ENCODE data around the gene RAP1A.
"Not testable (repeated sequence)": the region's sequence is repeated elsewhere in the genome, so short reads cannot be mapped to it uniquely, and the experiment has no call there.

RAP1A gene

DNA sequence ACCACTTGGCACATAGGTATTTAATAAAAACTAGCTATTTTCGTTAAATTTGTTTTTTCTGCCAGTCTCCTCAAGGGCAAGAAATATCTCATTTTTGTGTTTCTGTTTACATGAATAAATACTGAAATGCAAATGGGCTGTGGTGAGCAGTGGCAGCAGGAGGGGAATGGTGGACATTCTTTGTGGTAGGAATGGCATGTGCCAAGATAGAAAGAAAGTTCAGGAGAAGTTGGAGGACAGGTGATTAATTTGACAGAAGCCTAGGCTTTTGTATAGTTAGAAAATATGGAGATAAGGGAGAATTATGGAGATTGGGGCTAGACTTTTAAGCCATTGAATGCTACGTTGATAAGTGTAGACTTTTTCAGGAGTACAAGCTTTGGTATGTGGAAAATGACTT, 8.6 kb downstream of the RAP1A start:
- Histone ChIP-seq H3K27me3 (ENCODE audit: control insufficient read depth in 5 of 5, insufficient read depth in 4 of 5, low read length in 5 of 5) (no peaks in the 10 kb centered on the region), H3K27ac (ENCODE audit: low read depth, low read length) (no peak overlapping the region), H3K4me1 (ENCODE audit: control insufficient read depth in 5 of 5, insufficient read depth in 5 of 5, low read length in 5 of 5) (peaks cover 0 to 28% (median 6%) of the 10 kb centered on the region in 5 donors), H3K9me3 (ENCODE audit: control insufficient read depth in 5 of 5, low read length in 5 of 5) (no peaks in the 10 kb centered on the region), H3K36me3 (ENCODE audit: control insufficient read depth in 5 of 5, insufficient read depth in 5 of 5, low read length in 5 of 5) (no peaks in the 10 kb centered on the region), H3K4me3 (ENCODE audit: low read depth in 1 of 5, low read length in 5 of 5) (no peak overlapping the region), H3K9ac (ENCODE audit: low read length in 5 of 5) (no peak overlapping the region)

DNA sequence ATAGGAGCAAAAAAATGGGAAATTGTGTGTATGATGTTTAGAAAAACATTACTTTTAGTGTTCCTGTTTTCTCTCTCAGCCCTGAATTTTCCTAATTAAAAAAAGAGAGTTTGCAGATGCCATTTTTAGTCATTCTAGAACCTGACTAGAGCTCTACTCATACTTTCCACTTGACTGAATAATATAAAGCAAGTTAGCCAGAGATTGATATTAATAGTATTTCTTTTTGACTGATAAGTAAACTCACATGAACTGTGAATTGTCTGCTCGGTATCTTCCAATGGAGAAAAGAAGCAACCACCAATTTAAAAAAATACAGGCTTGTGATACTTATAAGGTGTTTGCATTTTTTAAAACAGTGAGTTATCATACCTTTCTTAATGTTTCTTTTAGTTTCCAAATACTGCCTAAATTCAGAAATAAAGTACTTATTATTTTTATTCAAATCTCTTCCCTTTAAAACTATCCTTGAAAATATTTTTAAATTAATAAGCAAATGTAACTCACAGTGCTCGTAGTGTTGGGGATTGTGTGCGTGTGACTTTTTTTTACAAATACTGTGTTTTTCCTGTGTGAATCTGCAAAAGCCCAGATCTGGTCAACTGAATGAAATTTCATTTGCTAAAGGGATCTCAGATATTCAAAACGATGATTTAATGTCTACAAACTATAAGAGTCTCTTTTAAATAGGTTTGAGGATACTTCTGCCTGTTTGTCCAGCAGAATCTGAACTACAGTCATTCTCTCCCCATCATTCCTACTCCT, 9.8 kb downstream of the RAP1A start:
- Histone ChIP-seq H3K27ac (ENCODE audit: low read depth, low read length) (no peak overlapping the region), H3K4me1 (ENCODE audit: control insufficient read depth in 5 of 5, insufficient read depth in 5 of 5, low read length in 5 of 5) (peaks cover 0 to 24% (median 5%) of the 10 kb centered on the region in 5 donors)

DNA sequence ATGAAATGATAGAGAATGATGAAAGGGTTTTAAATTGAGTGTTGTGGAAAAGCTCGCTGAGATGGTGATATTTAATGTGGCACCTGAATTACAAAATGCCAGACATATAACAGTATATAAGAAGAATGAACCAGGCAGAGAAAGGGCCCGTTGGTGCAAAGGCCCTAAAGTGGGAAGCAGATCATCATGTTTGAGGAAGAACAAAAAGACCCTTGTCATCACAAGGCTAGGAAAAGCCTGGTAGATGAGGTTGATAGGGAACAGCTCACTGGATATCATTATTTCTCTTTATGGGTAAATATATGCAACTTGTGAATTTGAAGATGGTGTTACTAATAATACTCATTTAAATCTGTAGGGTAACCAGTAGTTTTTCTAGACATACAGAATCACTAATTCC, 11.0 kb downstream of the RAP1A start:
- no peak overlapping the region for H3K27ac ChIP-seq (ENCODE audit: low read depth, low read length)
- no peaks in the 10 kb centered on the region for H3K9me3 ChIP-seq (ENCODE audit: control insufficient read depth in 5 of 5, low read length in 5 of 5)
- no peaks in the 10 kb centered on the region for H3K27me3 ChIP-seq (ENCODE audit: control insufficient read depth in 5 of 5, insufficient read depth in 4 of 5, low read length in 5 of 5)
- no peaks in the 10 kb centered on the region for H3K36me3 ChIP-seq (ENCODE audit: control insufficient read depth in 5 of 5, insufficient read depth in 5 of 5, low read length in 5 of 5)
- peaks cover 0 to 18% (median 8%) of the 10 kb centered on the region in 5 donors for H3K4me1 ChIP-seq (ENCODE audit: control insufficient read depth in 5 of 5, insufficient read depth in 5 of 5, low read length in 5 of 5)
- H3K4me3 ChIP-seq (ENCODE audit: low read depth in 1 of 5, low read length in 5 of 5): no peak overlapping the region
- H3K9ac ChIP-seq (ENCODE audit: low read length in 5 of 5): no peak overlapping the region

More for the DNA sequence above, 9.8 kb downstream of the RAP1A start:
- Histone ChIP-seq H3K9ac (ENCODE audit: low read length in 5 of 5) (no peak overlapping the region), H3K36me3 (ENCODE audit: control insufficient read depth in 5 of 5, insufficient read depth in 5 of 5, low read length in 5 of 5) (no peaks in the 10 kb centered on the region), H3K27me3 (ENCODE audit: control insufficient read depth in 5 of 5, insufficient read depth in 4 of 5, low read length in 5 of 5) (no peaks in the 10 kb centered on the region), H3K4me3 (ENCODE audit: low read depth in 1 of 5, low read length in 5 of 5) (no peak overlapping the region), H3K9me3 (ENCODE audit: control insufficient read depth in 5 of 5, low read length in 5 of 5) (no peaks in the 10 kb centered on the region)

DNA sequence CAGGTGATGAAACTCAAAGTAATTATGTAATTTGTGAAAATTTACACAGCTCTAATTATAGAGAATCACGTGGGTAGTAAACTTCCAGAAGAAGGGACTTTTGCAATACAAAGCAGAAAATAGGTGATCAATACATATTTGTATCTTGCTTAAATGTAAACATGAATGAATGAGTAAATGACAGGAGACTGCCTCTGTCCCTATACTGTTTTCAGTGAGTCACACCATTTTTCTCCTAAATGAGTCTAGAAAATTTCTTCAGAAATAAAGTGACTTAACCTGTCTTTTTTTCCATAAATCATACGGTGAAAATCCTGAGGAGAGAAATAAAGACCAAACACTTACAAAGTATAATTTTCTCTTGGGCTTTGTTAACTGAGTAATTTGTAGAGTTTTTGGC, 11.9 kb downstream of the RAP1A start:
- no peak overlapping the region for H3K9ac ChIP-seq (ENCODE audit: low read length in 5 of 5)
- H3K27ac ChIP-seq (ENCODE audit: low read depth, low read length): no peak overlapping the region
- peaks cover 0 to 12% (median 7%) of the 10 kb centered on the region in 5 donors for H3K4me1 ChIP-seq (ENCODE audit: control insufficient read depth in 5 of 5, insufficient read depth in 5 of 5, low read length in 5 of 5)
- no peaks in the 10 kb centered on the region for H3K36me3 ChIP-seq (ENCODE audit: control insufficient read depth in 5 of 5, insufficient read depth in 5 of 5, low read length in 5 of 5)
- no peaks in the 10 kb centered on the region for H3K27me3 ChIP-seq (ENCODE audit: control insufficient read depth in 5 of 5, insufficient read depth in 4 of 5, low read length in 5 of 5)
- H3K9me3 ChIP-seq (ENCODE audit: control insufficient read depth in 5 of 5, low read length in 5 of 5): no peaks in the 10 kb centered on the region
- H3K4me3 ChIP-seq (ENCODE audit: low read depth in 1 of 5, low read length in 5 of 5): no peak overlapping the region

DNA sequence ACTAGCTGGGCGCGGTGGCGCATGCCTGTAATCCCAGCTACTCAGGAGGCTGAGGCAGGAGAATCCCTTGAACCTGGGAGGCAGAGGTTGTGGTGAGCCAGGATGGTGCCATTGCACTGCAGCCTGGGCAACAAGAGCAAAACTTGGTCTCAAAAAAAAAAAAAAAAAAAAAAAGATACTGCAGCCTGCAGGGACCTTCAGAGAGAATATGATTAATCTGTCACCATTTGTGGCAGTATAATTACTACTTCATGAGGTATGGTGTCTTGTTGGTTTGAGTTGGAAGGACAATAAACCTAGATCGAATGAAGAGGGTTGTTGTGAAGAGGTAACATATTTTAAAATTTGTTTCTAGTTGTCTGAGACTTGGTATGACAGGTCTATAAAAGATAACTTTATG, 13.2 kb downstream of the RAP1A start:
- H3K27ac ChIP-seq (ENCODE audit: low read depth, low read length); H3K9me3 ChIP-seq (ENCODE audit: control insufficient read depth in 5 of 5, low read length in 5 of 5); H3K4me1 ChIP-seq (ENCODE audit: control insufficient read depth in 5 of 5, insufficient read depth in 5 of 5, low read length in 5 of 5); H3K36me3 ChIP-seq (ENCODE audit: control insufficient read depth in 5 of 5, insufficient read depth in 5 of 5, low read length in 5 of 5); H3K27me3 ChIP-seq (ENCODE audit: control insufficient read depth in 5 of 5, insufficient read depth in 4 of 5, low read length in 5 of 5); H3K9ac ChIP-seq (ENCODE audit: low read length in 5 of 5); H3K4me3 ChIP-seq (ENCODE audit: low read depth in 1 of 5, low read length in 5 of 5): not testable (repeated sequence)

DNA sequence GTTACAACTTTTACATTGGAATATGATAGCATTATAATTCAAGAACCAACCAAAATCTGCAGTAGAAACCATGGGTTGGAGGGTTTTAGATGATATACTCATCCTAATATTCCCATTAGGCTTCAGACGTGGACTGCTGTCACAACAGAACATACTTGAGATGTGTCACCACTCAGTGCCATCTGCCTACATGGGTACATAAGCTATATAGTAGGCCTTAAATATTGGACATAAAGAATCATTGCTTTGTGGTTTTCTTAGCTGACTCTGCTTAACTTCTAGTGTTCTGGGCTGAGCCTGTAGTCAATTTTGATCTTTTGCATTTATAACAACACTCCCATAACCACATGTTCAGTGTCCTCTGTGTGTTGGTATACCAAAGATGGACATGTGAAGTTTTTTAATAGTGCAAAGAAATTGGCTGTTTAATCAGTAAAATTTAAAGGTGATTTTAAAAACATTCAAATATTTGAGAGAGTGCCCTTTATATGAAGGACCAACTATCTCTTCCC, 14.2 kb downstream of the RAP1A start:
- H3K27me3 ChIP-seq (ENCODE audit: control insufficient read depth in 5 of 5, insufficient read depth in 4 of 5, low read length in 5 of 5): no peaks in the 10 kb centered on the region
- no peaks in the 10 kb centered on the region for H3K36me3 ChIP-seq (ENCODE audit: control insufficient read depth in 5 of 5, insufficient read depth in 5 of 5, low read length in 5 of 5)
- no peaks in the 10 kb centered on the region for H3K9me3 ChIP-seq (ENCODE audit: control insufficient read depth in 5 of 5, low read length in 5 of 5)
- H3K4me3 ChIP-seq (ENCODE audit: low read depth in 1 of 5, low read length in 5 of 5): no peak overlapping the region
- no peak overlapping the region for H3K9ac ChIP-seq (ENCODE audit: low read length in 5 of 5)
- H3K4me1 ChIP-seq (ENCODE audit: control insufficient read depth in 5 of 5, insufficient read depth in 5 of 5, low read length in 5 of 5): peaks cover 0 to 8% (median 0%) of the 10 kb centered on the region in 5 donors
- no peak overlapping the region for H3K27ac ChIP-seq (ENCODE audit: low read depth, low read length)

DNA sequence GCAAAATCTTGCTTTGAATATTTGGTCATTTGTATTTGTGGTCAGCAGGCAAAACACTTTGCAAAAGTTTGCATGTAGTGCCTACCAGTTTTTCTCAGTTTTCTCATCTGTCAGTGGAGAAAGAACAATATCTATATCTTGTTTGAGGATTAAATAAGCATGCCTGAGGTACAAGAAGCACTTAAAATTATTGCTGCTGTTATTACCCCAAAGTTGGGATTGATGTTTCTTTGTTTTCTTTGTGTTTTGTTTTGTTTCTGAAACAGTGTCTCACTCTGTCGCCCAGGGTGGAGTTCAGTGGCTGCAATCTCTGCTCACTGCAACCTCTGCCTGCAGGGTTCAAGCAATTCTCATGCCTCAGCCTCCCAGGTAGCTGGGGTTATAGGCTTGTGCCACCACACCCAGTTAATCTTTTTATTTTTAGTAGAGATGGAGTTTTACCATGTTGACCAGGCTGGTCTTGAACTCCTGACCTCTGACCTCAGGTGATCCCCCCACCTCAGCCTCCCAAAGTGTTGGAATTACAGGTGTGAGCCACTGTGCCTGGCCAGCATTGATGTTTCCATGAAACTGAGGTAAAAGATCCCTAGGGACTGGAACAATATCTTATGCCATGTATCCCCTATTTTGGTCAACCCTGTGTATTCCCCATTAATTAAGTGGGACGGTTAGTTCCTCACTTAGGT, 15.9 kb downstream of the RAP1A start:
- Histone ChIP-seq H3K27ac (ENCODE audit: low read depth, low read length) (no peak overlapping the region), H3K4me3 (ENCODE audit: low read depth in 1 of 5, low read length in 5 of 5) (no peak overlapping the region), H3K9ac (ENCODE audit: low read length in 5 of 5) (no peak overlapping the region), H3K27me3 (ENCODE audit: control insufficient read depth in 5 of 5, insufficient read depth in 4 of 5, low read length in 5 of 5) (no peaks in the 10 kb centered on the region), H3K4me1 (ENCODE audit: control insufficient read depth in 5 of 5, insufficient read depth in 5 of 5, low read length in 5 of 5) (peaks cover 0 to 8% (median 0%) of the 10 kb centered on the region in 5 donors), H3K36me3 (ENCODE audit: control insufficient read depth in 5 of 5, insufficient read depth in 5 of 5, low read length in 5 of 5) (no peaks in the 10 kb centered on the region), H3K9me3 (ENCODE audit: control insufficient read depth in 5 of 5, low read length in 5 of 5) (no peaks in the 10 kb centered on the region)

DNA sequence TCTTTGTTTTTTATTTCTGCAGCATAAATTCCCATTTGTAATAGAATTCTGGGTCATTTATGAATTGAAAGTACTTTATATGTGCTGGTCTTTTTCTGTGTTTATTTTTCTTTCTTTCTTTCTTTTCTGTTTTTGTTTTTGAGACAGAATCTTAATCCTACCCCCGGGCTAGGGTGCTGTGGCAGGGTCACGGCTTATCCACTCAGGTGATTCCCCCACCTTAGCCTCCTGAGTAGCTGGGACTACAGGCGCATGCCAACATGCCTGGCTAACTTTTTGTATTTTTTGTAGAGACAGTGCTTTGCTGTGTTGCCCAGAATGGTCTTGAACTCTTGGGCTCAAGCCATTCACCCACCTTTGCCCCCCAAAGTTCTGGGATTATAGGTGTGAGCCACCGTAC, 18.7 kb downstream of the RAP1A start:
- no peaks in the 10 kb centered on the region for H3K36me3 ChIP-seq (ENCODE audit: control insufficient read depth in 5 of 5, insufficient read depth in 5 of 5, low read length in 5 of 5)
- H3K27me3 ChIP-seq (ENCODE audit: control insufficient read depth in 5 of 5, insufficient read depth in 4 of 5, low read length in 5 of 5): no peaks in the 10 kb centered on the region
- peaks cover 0 to 8% (median 0%) of the 10 kb centered on the region in 5 donors for H3K4me1 ChIP-seq (ENCODE audit: control insufficient read depth in 5 of 5, insufficient read depth in 5 of 5, low read length in 5 of 5)
- no peak overlapping the region for H3K27ac ChIP-seq (ENCODE audit: low read depth, low read length)
- no peak overlapping the region for H3K9ac ChIP-seq (ENCODE audit: low read length in 5 of 5)
- H3K9me3 ChIP-seq (ENCODE audit: control insufficient read depth in 5 of 5, low read length in 5 of 5): no peaks in the 10 kb centered on the region
- H3K4me3 ChIP-seq (ENCODE audit: low read depth in 1 of 5, low read length in 5 of 5): no peak overlapping the region

DNA sequence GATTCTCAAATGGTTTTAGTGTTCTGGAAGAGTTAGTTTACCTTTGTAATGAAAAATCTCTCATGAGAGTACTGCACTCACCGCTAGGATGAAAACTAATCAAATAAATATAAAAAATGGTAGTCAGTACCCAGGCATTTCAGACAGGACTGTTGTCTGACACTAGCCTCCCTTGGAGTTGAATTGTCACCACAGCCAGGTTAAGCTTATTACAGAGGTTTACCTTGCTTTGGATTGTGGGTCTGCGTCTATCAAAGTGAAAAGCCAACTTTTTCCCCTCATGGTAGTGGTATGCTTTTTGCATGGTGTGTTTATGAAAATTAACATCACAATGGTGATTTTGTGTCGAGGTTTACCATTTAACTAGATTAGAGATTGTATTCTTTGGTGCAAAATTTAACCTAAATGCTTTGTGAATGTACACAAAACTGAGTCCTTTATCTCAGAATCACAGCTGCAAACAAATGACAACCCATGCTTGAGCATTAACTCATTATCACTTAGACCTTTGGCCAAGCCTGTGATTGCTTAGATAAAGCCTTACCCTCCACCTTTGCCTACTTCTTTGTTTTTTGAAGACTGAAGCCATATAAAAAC, 20.1 kb downstream of the RAP1A start:
- no peaks in the 10 kb centered on the region for H3K9me3 ChIP-seq (ENCODE audit: control insufficient read depth in 5 of 5, low read length in 5 of 5)
- peaks cover 0 to 8% (median 0%) of the 10 kb centered on the region in 5 donors for H3K4me1 ChIP-seq (ENCODE audit: control insufficient read depth in 5 of 5, insufficient read depth in 5 of 5, low read length in 5 of 5)
- no peak overlapping the region for H3K9ac ChIP-seq (ENCODE audit: low read length in 5 of 5)
- H3K27me3 ChIP-seq (ENCODE audit: control insufficient read depth in 5 of 5, insufficient read depth in 4 of 5, low read length in 5 of 5): no peaks in the 10 kb centered on the region
- no peak overlapping the region for H3K4me3 ChIP-seq (ENCODE audit: low read depth in 1 of 5, low read length in 5 of 5)
- no peak overlapping the region for H3K27ac ChIP-seq (ENCODE audit: low read depth, low read length)
- peaks cover 0 to 6% (median 0%) of the 10 kb centered on the region in 5 donors for H3K36me3 ChIP-seq (ENCODE audit: control insufficient read depth in 5 of 5, insufficient read depth in 5 of 5, low read length in 5 of 5)

DNA sequence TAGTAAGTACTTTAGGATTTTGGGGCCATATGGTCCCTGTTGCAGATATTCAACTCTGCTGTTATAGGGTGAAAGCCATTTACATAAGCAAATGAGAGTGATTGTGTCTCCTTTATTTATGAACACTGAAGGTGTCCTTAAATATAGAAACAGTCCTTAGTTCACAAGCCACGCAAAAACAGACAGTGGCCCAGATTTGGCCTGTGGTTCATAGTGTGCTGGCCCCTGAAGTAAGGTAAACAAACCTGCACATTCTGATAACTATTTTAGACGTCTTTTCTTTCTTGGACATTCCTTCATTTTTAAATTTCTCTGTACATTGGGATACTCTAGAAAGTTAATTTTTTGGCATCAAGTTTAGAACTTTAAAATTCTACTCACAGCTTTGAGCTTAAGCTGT, 23.5 kb downstream of the RAP1A start:
- no peak overlapping the region for H3K27ac ChIP-seq (ENCODE audit: low read depth, low read length)
- no peaks in the 10 kb centered on the region for H3K9me3 ChIP-seq (ENCODE audit: control insufficient read depth in 5 of 5, low read length in 5 of 5)
- peaks cover 0 to 3% (median 0%) of the 10 kb centered on the region in 5 donors for H3K4me1 ChIP-seq (ENCODE audit: control insufficient read depth in 5 of 5, insufficient read depth in 5 of 5, low read length in 5 of 5)

More for the DNA sequence above, 23.5 kb downstream of the RAP1A start:
- H3K27me3 ChIP-seq (ENCODE audit: control insufficient read depth in 5 of 5, insufficient read depth in 4 of 5, low read length in 5 of 5): no peaks in the 10 kb centered on the region
- H3K36me3 ChIP-seq (ENCODE audit: control insufficient read depth in 5 of 5, insufficient read depth in 5 of 5, low read length in 5 of 5): peaks cover 0 to 6% (median 0%) of the 10 kb centered on the region in 5 donors
- no peak overlapping the region for H3K9ac ChIP-seq (ENCODE audit: low read length in 5 of 5)
- H3K4me3 ChIP-seq (ENCODE audit: low read depth in 1 of 5, low read length in 5 of 5): no peak overlapping the region

All from subcutaneous abdominal adipose tissue (tissue), 5 donors.